ENCODE data around the gene RIOX2. TPM values are rescaled to one million over a fixed set of nuclear protein-coding genes. Genes with fewer than 3 reads are reported as not detected.

The RIOX2 gene
- polyA plus RNA-seq, 1 donor (not counting 4 experiments of a cell fraction or from before 2014, with no cell fraction given) = 45.2 TPM

- Histone ChIP-seq H3K9ac (ENCODE audit: control insufficient read depth, extremely low read depth, insufficient read depth, low read length) (no peak overlapping the region), H3K9me3 (ENCODE audit: control insufficient read depth, low read depth, low read length) (no peaks in the 10 kb centered on the region), H3K79me2 (ENCODE audit: control insufficient read depth, insufficient read depth, low read length) (no peaks in the 10 kb centered on the region), H3K4me3 (ENCODE audit: control insufficient read depth in 2 of 3, extremely low read depth in 1 of 3, insufficient read depth in 2 of 3, low read depth in 1 of 3, low read length in 3 of 3) (no peak overlapping the region), H3K36me3 (ENCODE audit: control insufficient read depth in 2 of 2, extremely low read depth in 1 of 2, insufficient read depth in 2 of 2, low read length in 2 of 2) (no peaks in the 10 kb centered on the region), H3K4me1 (ENCODE audit: control insufficient read depth, extremely low read depth, insufficient read depth, low read length) (no peaks in the 10 kb centered on the region), H2AFZ (ENCODE audit: control insufficient read depth, low read length) (no peak overlapping the region), H4K20me1 (ENCODE audit: control insufficient read depth, extremely low read depth, insufficient read depth, low read length) (no peaks in the 10 kb centered on the region), H3K4me2 (ENCODE audit: control insufficient read depth, extremely low read depth, insufficient read depth, low read depth, low read length) (no peak overlapping the region), H3K9me1 (ENCODE audit: control insufficient read depth, extremely low read depth, insufficient read depth, low read length) (no peaks in the 10 kb centered on the region), H3K27ac (ENCODE audit: control insufficient read depth, insufficient read depth, low read length) (no peak overlapping the region), H3K27me3 (ENCODE audit: control insufficient read depth, extremely low read depth, insufficient read depth, low read length) (no peaks in the 10 kb centered on the region)
- FAIRE-seq (no peak), DNase-seq (ENCODE audit: low read depth, low spot score) (no peak)
- no peak for TF ChIP-seq CTCF (optimal IDR thresholded peaks at IDR 0.05 in 1 of 3, IDR thresholded peaks at IDR 0.05 in 1 of 3, conservative IDR thresholded peaks at IDR 0.05 in 1 of 3; ENCODE audit: extremely low read depth in 1 of 3, insufficient read depth in 2 of 3, low read length in 3 of 3)
- TF ChIP-seq EZH2 (IDR thresholded peaks at IDR 0.05; ENCODE audit: low read length) = no peak
- dilution Hi-C loops (cut with MboI; ENCODE audit: extremely low pct_ligation_motif_present, low sequenced_read_pairs) = no loop called here
Observed at GRCh38 chr3:98003306-98003969, 31.2 kb upstream of the RIOX2 start.

GRCh38 chr3:98002717-98003116 is 30.5 kb upstream of the RIOX2 start:
- FAIRE-seq (no peak), DNase-seq (ENCODE audit: low read depth, low spot score) (no peak)
- Histone ChIP-seq H3K27ac (ENCODE audit: control insufficient read depth, insufficient read depth, low read length) (no peak overlapping the region), H4K20me1 (ENCODE audit: control insufficient read depth, extremely low read depth, insufficient read depth, low read length) (no peaks in the 10 kb centered on the region), H3K27me3 (ENCODE audit: control insufficient read depth, extremely low read depth, insufficient read depth, low read length) (no peaks in the 10 kb centered on the region), H3K4me1 (ENCODE audit: control insufficient read depth, extremely low read depth, insufficient read depth, low read length) (no peaks in the 10 kb centered on the region), H3K4me3 (ENCODE audit: control insufficient read depth in 2 of 3, extremely low read depth in 1 of 3, insufficient read depth in 2 of 3, low read depth in 1 of 3, low read length in 3 of 3) (no peak overlapping the region), H3K9me1 (ENCODE audit: control insufficient read depth, extremely low read depth, insufficient read depth, low read length) (no peaks in the 10 kb centered on the region), H3K36me3 (ENCODE audit: control insufficient read depth in 2 of 2, extremely low read depth in 1 of 2, insufficient read depth in 2 of 2, low read length in 2 of 2) (no peaks in the 10 kb centered on the region), H2AFZ (ENCODE audit: control insufficient read depth, low read length) (no peak overlapping the region), H3K9me3 (ENCODE audit: control insufficient read depth, low read depth, low read length) (no peaks in the 10 kb centered on the region), H3K9ac (ENCODE audit: control insufficient read depth, extremely low read depth, insufficient read depth, low read length) (no peak overlapping the region), H3K79me2 (ENCODE audit: control insufficient read depth, insufficient read depth, low read length) (no peaks in the 10 kb centered on the region), H3K4me2 (ENCODE audit: control insufficient read depth, extremely low read depth, insufficient read depth, low read depth, low read length) (no peak overlapping the region)
- TF ChIP-seq CTCF (optimal IDR thresholded peaks at IDR 0.05 in 1 of 3, IDR thresholded peaks at IDR 0.05 in 1 of 3, conservative IDR thresholded peaks at IDR 0.05 in 1 of 3; ENCODE audit: extremely low read depth in 1 of 3, insufficient read depth in 2 of 3, low read length in 3 of 3) = no peak
- no peak for TF ChIP-seq EZH2 (IDR thresholded peaks at IDR 0.05; ENCODE audit: low read length)
- dilution Hi-C loops (cut with MboI; ENCODE audit: extremely low pct_ligation_motif_present, low sequenced_read_pairs) = no loop called here
